Mesenchymal stem cell (in vitro differentiated cells and primary cell): ENCODE results near the gene IVL.

Source experiments
- DNase-seq: peaks from one replicate; pipeline ENCODE4 v3.0.0-alpha.2; 2013
- H2AFZ ChIP-seq: one replicate; pipeline ENCODE4 v1.6.1; 2013; ENCODE audit warnings: low read depth, mild to moderate bottlenecking, control low read depth, inconsistent platforms, low read length, moderate library complexity
- H2AK5ac ChIP-seq: 2 replicates; pipeline ENCODE4 v1.6.1; 2013; ENCODE audit warnings: low read length, moderate library complexity, mild to moderate bottlenecking, inconsistent platforms; ENCODE audit not compliant: severe bottlenecking
- H2BK120ac ChIP-seq: one replicate; pipeline ENCODE4 v1.6.1; 2013; ENCODE audit warnings: low read depth, mild to moderate bottlenecking, inconsistent platforms, low read length, moderate library complexity
- H2BK12ac ChIP-seq, 2 experiments: one replicate each; pipeline ENCODE4 v1.6.1; 2013; ENCODE audit warnings: inconsistent platforms in 2 of 2, low read length in 2 of 2, mild to moderate bottlenecking in 2 of 2, moderate library complexity in 2 of 2, control low read depth in 1 of 2
- H2BK15ac ChIP-seq: one replicate; pipeline ENCODE4 v1.6.1; 2013; ENCODE audit warnings: mild to moderate bottlenecking, low read depth, inconsistent platforms; ENCODE audit not compliant: poor library complexity, severe bottlenecking
- H2BK5ac ChIP-seq: 2 replicates; pipeline ENCODE4 v1.6.1; 2013; ENCODE audit warnings: low read depth, mild to moderate bottlenecking, low read length, control low read depth, inconsistent platforms; ENCODE audit not compliant: poor library complexity, severe bottlenecking
- H3K14ac ChIP-seq, 2 experiments: one replicate each; pipeline ENCODE4 v1.6.1; 2013; ENCODE audit warnings: inconsistent platforms in 2 of 2, low read length in 2 of 2, control low read depth in 1 of 2, mild to moderate bottlenecking in 1 of 2, moderate library complexity in 1 of 2
- H3K18ac ChIP-seq, 2 experiments: one replicate each; pipeline ENCODE4 v1.6.1; 2013; ENCODE audit warnings: inconsistent platforms in 2 of 2, low read length in 2 of 2, control low read depth in 1 of 2, low read depth in 1 of 2, mild to moderate bottlenecking in 1 of 2
- H3K23ac ChIP-seq, 2 experiments: one replicate each; pipeline ENCODE4 v1.6.1; 2013; ENCODE audit warnings: inconsistent platforms in 2 of 2, low read length in 2 of 2, mild to moderate bottlenecking in 2 of 2, moderate library complexity in 2 of 2, control low read depth in 1 of 2
- H3K27ac ChIP-seq: 2 replicates; pipeline ENCODE4 v1.5.1; 2013; ENCODE audit warnings: mild to moderate bottlenecking, moderate library complexity, low read length, control low read depth, inconsistent platforms; ENCODE audit not compliant: poor library complexity, severe bottlenecking
- H3K27me3 ChIP-seq, 2 experiments: 2 replicates each; pipeline versions ENCODE4 v1.6.1 to v1.7.0; 2013; ENCODE audit warnings: low read length in 2 of 2, mild to moderate bottlenecking in 2 of 2, moderate library complexity in 2 of 2, control low read depth in 1 of 2, inconsistent platforms in 1 of 2; ENCODE audit not compliant: control insufficient read depth in 1 of 2, insufficient read depth in 1 of 2
- H3K36me3 ChIP-seq, 2 experiments: 2 replicates each; pipeline versions ENCODE4 v1.6.1 to v1.7.0; 2013; ENCODE audit warnings: low read length in 2 of 2, control low read depth in 1 of 2, inconsistent platforms in 1 of 2, low read depth in 1 of 2, mild to moderate bottlenecking in 1 of 2; ENCODE audit not compliant: insufficient read depth in 2 of 2, control insufficient read depth in 1 of 2
- H3K4ac ChIP-seq, 2 experiments: one replicate each; pipeline ENCODE4 v1.6.1; 2013; ENCODE audit warnings: inconsistent platforms in 2 of 2, low read length in 2 of 2, mild to moderate bottlenecking in 2 of 2, moderate library complexity in 2 of 2, control low read depth in 1 of 2, low read depth in 1 of 2
- H3K4me1 ChIP-seq: 2 replicates; pipeline ENCODE4 v1.6.1; 2013; ENCODE audit warnings: low read depth, low read length, control low read depth; ENCODE audit not compliant: control insufficient read depth, insufficient read depth
- H3K4me2 ChIP-seq: 2 replicates; pipeline ENCODE4 v1.6.1; 2013; ENCODE audit warnings: low read length, mild to moderate bottlenecking, inconsistent platforms; ENCODE audit not compliant: poor library complexity, severe bottlenecking
- H3K4me3 ChIP-seq, 2 experiments: 2 replicates each; pipeline versions ENCODE4 v1.5.1 to v1.7.0; 2013; ENCODE audit warnings: low read length in 2 of 2, mild to moderate bottlenecking in 2 of 2, control low read depth in 1 of 2, low read depth in 1 of 2; ENCODE audit not compliant: insufficient read depth in 1 of 2
- H3K79me1 ChIP-seq: replicated peaks from 2 replicates; pipeline ENCODE4 v1.6.1; 2013; ENCODE audit warnings: mild to moderate bottlenecking, control low read depth, low read length, inconsistent platforms; ENCODE audit not compliant: poor library complexity, severe bottlenecking
- H3K9ac ChIP-seq: 2 replicates; pipeline ENCODE4 v1.7.0; 2013; ENCODE audit warnings: mild to moderate bottlenecking, low read length, moderate library complexity
- H3K9me3 ChIP-seq: 2 replicates; pipeline ENCODE4 v1.7.0; 2013; ENCODE audit warnings: mild to moderate bottlenecking, low read length; ENCODE audit not compliant: control insufficient read depth
- H4K8ac ChIP-seq: one replicate; pipeline ENCODE4 v1.6.1; 2013; ENCODE audit warnings: inconsistent platforms, mild to moderate bottlenecking, low read length, moderate library complexity
- H4K91ac ChIP-seq: one replicate; pipeline ENCODE4 v1.6.1; 2013; ENCODE audit warnings: mild to moderate bottlenecking, low read length, inconsistent platforms
- WGBS: methylation state at CpG from one replicate; pipeline ENCODE4 v1.1.7; 2013; ENCODE audit warnings: mixed read lengths; 5-methylcytosine and 5-hydroxymethylcytosine counted together

The IVL gene

GRCh38 chr1:152886758-152887409 lies 21.5 kb upstream of the IVL start:
- H3K79me1 ChIP-seq, result no peaks in the 10 kb centered on the region
- H3K27me3 ChIP-seq, result no peaks in the 10 kb centered on the region
- no peak overlapping the region for H3K4ac ChIP-seq
- no peak overlapping the region for H2BK15ac ChIP-seq
- H2BK120ac ChIP-seq, result no peak overlapping the region
- 57% methylated on average over 6 of the region's 8 CpGs for WGBS
- no peak overlapping the region for H2AK5ac ChIP-seq
- H3K4me3 ChIP-seq, result no peak overlapping the region
- no peaks in the 10 kb centered on the region for H3K9me3 ChIP-seq
- no peak overlapping the region for H3K4me2 ChIP-seq
- H2BK12ac ChIP-seq, result no peak overlapping the region
- no peak overlapping the region for H2AFZ ChIP-seq
- no peak overlapping the region for H3K23ac ChIP-seq
- H2BK5ac ChIP-seq, result no peak overlapping the region
- H3K27ac ChIP-seq, result no peak overlapping the region
- H4K91ac ChIP-seq, result no peak overlapping the region
- no peak overlapping the region for H3K18ac ChIP-seq
- DNase-seq, result no peak
- H3K36me3 ChIP-seq, result no peaks in the 10 kb centered on the region
- H3K14ac ChIP-seq, result no peak overlapping the region
- H4K8ac ChIP-seq, result no peak overlapping the region
- no peak overlapping the region for H3K9ac ChIP-seq
- H3K4me1 ChIP-seq, result no peaks in the 10 kb centered on the region

- Histone ChIP-seq H3K18ac (no peak overlapping the region), H3K4ac (no peak overlapping the region), H2AFZ (no peak overlapping the region), H3K14ac (no peak overlapping the region), H3K9me3 (no peaks in the 10 kb centered on the region), H3K27me3 (no peaks in the 10 kb centered on the region), H2BK5ac (no peak overlapping the region), H3K23ac (no peak overlapping the region), H3K36me3 (no peaks in the 10 kb centered on the region), H4K8ac (no peak overlapping the region), H2BK12ac (no peak overlapping the region), H3K4me2 (no peak overlapping the region), H2BK120ac (no peak overlapping the region), H4K91ac (no peak overlapping the region), H2BK15ac (no peak overlapping the region), H3K4me1 (no peaks in the 10 kb centered on the region), H3K27ac (no peak overlapping the region), H2AK5ac (no peak overlapping the region), H3K79me1 (no peaks in the 10 kb centered on the region), H3K9ac (no peak overlapping the region), H3K4me3 (no peak overlapping the region)
- WGBS, result 100% methylated on average over 1 of the region's 1 CpG
- no peak for DNase-seq
Observed at GRCh38 chr1:152888126-152888525, 20.2 kb upstream of the IVL start.

GRCh38 chr1:152899027-152899426 lies 9.3 kb upstream of the IVL start:
- H3K4me3 ChIP-seq, result no peak overlapping the region
- no peak overlapping the region for H3K18ac ChIP-seq
- no peak overlapping the region for H2BK5ac ChIP-seq
- 61% methylated on average over 4 of the region's 4 CpGs for WGBS
- no peak overlapping the region for H3K14ac ChIP-seq
- no peak overlapping the region for H2AK5ac ChIP-seq
- no peak overlapping the region for H4K91ac ChIP-seq
- H3K4ac ChIP-seq, result no peak overlapping the region
- no peaks in the 10 kb centered on the region for H3K79me1 ChIP-seq
- no peaks in the 10 kb centered on the region for H3K4me1 ChIP-seq
- no peaks in the 10 kb centered on the region for H3K27me3 ChIP-seq
- H3K9ac ChIP-seq, result no peak overlapping the region
- H2BK15ac ChIP-seq, result no peak overlapping the region
- DNase-seq, result no peak
- no peak overlapping the region for H4K8ac ChIP-seq
- H3K27ac ChIP-seq, result no peak overlapping the region
- no peak overlapping the region for H3K23ac ChIP-seq
- H2BK12ac ChIP-seq, result no peak overlapping the region
- H2AFZ ChIP-seq, result no peak overlapping the region
- no peaks in the 10 kb centered on the region for H3K9me3 ChIP-seq
- H3K4me2 ChIP-seq, result no peak overlapping the region
- H3K36me3 ChIP-seq, result no peaks in the 10 kb centered on the region
- no peak overlapping the region for H2BK120ac ChIP-seq

GRCh38 chr1:152899883-152900282 lies 8.5 kb upstream of the IVL start:
- Histone ChIP-seq H2AK5ac (no peak overlapping the region), H2BK5ac (no peak overlapping the region), H3K27ac (no peak overlapping the region), H3K4ac (no peak overlapping the region), H3K36me3 (no peaks in the 10 kb centered on the region), H4K91ac (no peak overlapping the region), H2BK120ac (no peak overlapping the region), H3K4me1 (no peaks in the 10 kb centered on the region), H3K9me3 (no peaks in the 10 kb centered on the region), H3K79me1 (no peaks in the 10 kb centered on the region), H3K4me2 (no peak overlapping the region), H3K9ac (no peak overlapping the region), H3K14ac (no peak overlapping the region), H3K23ac (no peak overlapping the region), H3K18ac (no peak overlapping the region), H2BK15ac (no peak overlapping the region), H3K4me3 (no peak overlapping the region), H2BK12ac (no peak overlapping the region), H4K8ac (no peak overlapping the region), H2AFZ (no peak overlapping the region), H3K27me3 (no peaks in the 10 kb centered on the region)
- no peak for DNase-seq
- 51% methylated on average over 2 of the region's 2 CpGs for WGBS
